KMS-11 (cell line): ENCODE measurements around the gene UGT1A8.
"Not testable (repeated sequence)": the region's sequence is repeated elsewhere in the genome, so short reads cannot be mapped to it uniquely, and the experiment has no call there.

ENCODE experiments used
- H2AFZ ChIP-seq: fragments of 200-600 bp; sonication (generic); 2 replicates; pipeline ENCODE4 v1.6.1; 2016; ENCODE audit warnings: antibody characterized with exemption, mixed run types, low read depth
- H3K27ac ChIP-seq: fragments of 200-600 bp; sonication (generic); 2 replicates; pipeline ENCODE4 v1.6.1; 2016; ENCODE audit warnings: mild to moderate bottlenecking, mixed run types
- H3K27me3 ChIP-seq: fragments of 200-600 bp; sonication (generic); 2 replicates; pipeline ENCODE4 v1.6.1; 2017; ENCODE audit warnings: mild to moderate bottlenecking, low read depth, mixed run types, moderate library complexity; ENCODE audit not compliant: insufficient read depth
- H3K36me3 ChIP-seq: fragments of 200-600 bp; sonication (generic); 2 replicates; pipeline ENCODE4 v1.6.1; 2017; ENCODE audit warnings: mild to moderate bottlenecking, mixed run types; ENCODE audit not compliant: insufficient read depth
- H3K4me1 ChIP-seq: fragments of 200-600 bp; sonication (generic); 2 replicates; pipeline ENCODE4 v1.6.1; 2016; ENCODE audit warnings: mild to moderate bottlenecking, low read depth, mixed run types; ENCODE audit not compliant: poor library complexity, severe bottlenecking
- H3K4me2 ChIP-seq: fragments of 200-600 bp; sonication (generic); 2 replicates; pipeline ENCODE4 v1.7.0; 2016; ENCODE audit warnings: mild to moderate bottlenecking, mixed run types
- H3K4me3 ChIP-seq: fragments of 200-600 bp; sonication (generic); IDR thresholded peaks from 2 replicates; pipeline ENCODE4 v1.6.1; 2017; ENCODE audit warnings: low read depth, low read length, mixed read lengths; ENCODE audit not compliant: insufficient read depth
- H3K79me2 ChIP-seq: fragments of 200-600 bp; sonication (generic); 2 replicates; pipeline ENCODE4 v1.6.1; 2016; ENCODE audit warnings: low read depth, mixed run types; ENCODE audit not compliant: insufficient read depth
- H3K9ac ChIP-seq: fragments of 200-600 bp; sonication (generic); 2 replicates; pipeline ENCODE4 v1.6.1; 2016; ENCODE audit warnings: mild to moderate bottlenecking, mixed run types
- H4K20me1 ChIP-seq: fragments of 200-600 bp; sonication (generic); 2 replicates; pipeline ENCODE4 v1.6.1; 2016; ENCODE audit warnings: mild to moderate bottlenecking, mixed run types; ENCODE audit not compliant: insufficient read depth
- TF ChIP-seq, protein P1 (sequence below): fragments of 200-600 bp; sonication (generic); conservative IDR thresholded peaks from 2 replicates; pipeline ENCODE4 v1.6.1; 2017; ENCODE audit warnings: low read depth, mild to moderate bottlenecking, antibody characterized with exemption, low read length, moderate library complexity, mixed read lengths

Gene UGT1A8

DNA sequence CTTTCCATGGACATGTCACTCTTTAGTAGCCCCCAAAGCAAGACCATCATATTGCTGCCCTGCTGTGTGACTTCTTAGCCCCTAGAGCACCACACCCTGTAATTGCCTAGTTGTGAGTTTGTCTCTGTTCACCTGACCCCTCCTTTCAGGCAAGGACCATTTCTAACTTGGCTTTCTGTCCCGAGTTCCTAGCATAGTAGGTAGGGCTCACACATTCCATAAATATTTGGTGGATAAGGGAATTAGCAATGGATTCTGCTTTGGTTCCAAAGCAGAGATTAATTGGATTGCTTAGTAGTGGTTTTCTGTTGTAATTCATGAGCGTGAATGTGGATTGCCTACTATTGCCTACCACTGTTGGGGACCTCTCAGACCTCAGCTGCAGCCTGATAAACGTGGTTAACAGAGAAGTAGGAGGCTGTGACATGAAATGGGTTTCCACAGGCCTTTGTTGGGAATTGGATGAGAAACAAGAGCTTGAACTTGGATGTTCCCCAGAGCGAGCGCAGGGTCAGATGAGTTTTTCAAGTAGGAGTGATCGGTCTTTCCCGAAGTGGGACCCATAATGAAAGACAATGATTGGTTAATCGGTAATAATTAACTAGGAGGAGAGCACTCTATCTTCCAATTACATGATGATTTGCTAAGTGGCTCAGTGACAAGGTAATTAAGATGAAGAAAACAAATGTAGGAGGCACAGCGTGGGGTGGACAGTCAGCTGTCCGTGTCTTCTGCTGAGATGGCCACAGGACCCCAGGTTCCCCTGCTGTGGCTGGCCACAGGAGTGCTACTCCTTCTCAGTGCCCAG lies 129.2 kb downstream of the UGT1A8 start:
- no peak overlapping the region for H3K27ac ChIP-seq

DNA sequence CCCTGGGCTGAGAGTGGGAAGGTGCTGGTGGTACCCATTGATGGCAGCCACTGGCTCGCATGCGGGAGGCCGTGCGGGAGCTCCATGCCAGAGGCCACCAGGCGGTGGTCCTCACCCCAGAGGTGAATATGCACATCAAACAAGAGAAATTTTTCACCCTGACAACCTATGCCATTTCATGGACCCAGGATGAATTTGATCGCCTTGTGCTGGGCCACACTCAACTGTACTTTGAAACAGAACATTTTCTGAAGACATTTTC lies 129.8 kb downstream of the UGT1A8 start:
- Histone ChIP-seq H4K20me1 (no peaks in the 10 kb centered on the region), H3K4me3 (no peak overlapping the region), H3K27ac (no peak overlapping the region), H3K9ac (no peak overlapping the region), H3K4me1 (no peaks in the 10 kb centered on the region), H2AFZ (no peak overlapping the region), H3K79me2 (no peaks in the 10 kb centered on the region), H3K27me3 (no peaks in the 10 kb centered on the region), H3K4me2 (no peak overlapping the region), H3K36me3 (no peaks in the 10 kb centered on the region)
- TF ChIP-seq, protein P1, sequence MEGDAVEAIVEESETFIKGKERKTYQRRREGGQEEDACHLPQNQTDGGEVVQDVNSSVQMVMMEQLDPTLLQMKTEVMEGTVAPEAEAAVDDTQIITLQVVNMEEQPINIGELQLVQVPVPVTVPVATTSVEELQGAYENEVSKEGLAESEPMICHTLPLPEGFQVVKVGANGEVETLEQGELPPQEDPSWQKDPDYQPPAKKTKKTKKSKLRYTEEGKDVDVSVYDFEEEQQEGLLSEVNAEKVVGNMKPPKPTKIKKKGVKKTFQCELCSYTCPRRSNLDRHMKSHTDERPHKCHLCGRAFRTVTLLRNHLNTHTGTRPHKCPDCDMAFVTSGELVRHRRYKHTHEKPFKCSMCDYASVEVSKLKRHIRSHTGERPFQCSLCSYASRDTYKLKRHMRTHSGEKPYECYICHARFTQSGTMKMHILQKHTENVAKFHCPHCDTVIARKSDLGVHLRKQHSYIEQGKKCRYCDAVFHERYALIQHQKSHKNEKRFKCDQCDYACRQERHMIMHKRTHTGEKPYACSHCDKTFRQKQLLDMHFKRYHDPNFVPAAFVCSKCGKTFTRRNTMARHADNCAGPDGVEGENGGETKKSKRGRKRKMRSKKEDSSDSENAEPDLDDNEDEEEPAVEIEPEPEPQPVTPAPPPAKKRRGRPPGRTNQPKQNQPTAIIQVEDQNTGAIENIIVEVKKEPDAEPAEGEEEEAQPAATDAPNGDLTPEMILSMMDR = no peak

More for the DNA sequence above, 129.2 kb downstream of the UGT1A8 start:
- H3K9ac ChIP-seq = no peak overlapping the region
- no peaks in the 10 kb centered on the region for H4K20me1 ChIP-seq
- no peaks in the 10 kb centered on the region for H3K79me2 ChIP-seq
- no peaks in the 10 kb centered on the region for H3K27me3 ChIP-seq
- H3K36me3 ChIP-seq = no peaks in the 10 kb centered on the region
- TF ChIP-seq, protein P1 = no peak
- no peak overlapping the region for H2AFZ ChIP-seq
- H3K4me2 ChIP-seq = no peak overlapping the region
- no peak overlapping the region for H3K4me3 ChIP-seq
- H3K4me1 ChIP-seq = no peaks in the 10 kb centered on the region

DNA sequence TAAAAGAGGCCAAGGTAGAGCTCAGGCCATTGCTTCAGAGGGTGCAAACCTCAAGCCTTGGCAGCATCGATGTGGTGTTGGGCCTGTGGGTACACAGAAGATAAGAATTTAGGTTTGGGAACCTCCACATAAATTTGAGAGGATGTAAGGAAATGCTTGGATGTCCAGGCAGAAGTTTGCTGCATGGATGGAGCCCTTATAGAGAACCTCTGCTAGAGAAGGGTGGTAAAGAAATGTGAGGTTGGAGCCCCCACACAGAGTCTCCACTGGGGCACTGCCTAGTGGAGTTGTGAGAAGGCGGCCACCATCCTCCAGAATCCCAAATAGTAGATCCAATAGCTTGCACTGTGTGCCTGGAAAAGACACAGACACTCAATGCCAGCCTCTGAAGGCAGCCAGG lies 133.3 kb downstream of the UGT1A8 start:
- H3K36me3 ChIP-seq, H3K27ac ChIP-seq, H3K27me3 ChIP-seq, H3K4me2 ChIP-seq, H3K9ac ChIP-seq, H3K4me3 ChIP-seq, H2AFZ ChIP-seq, H4K20me1 ChIP-seq, H3K4me1 ChIP-seq, H3K79me2 ChIP-seq: not testable (repeated sequence)

DNA sequence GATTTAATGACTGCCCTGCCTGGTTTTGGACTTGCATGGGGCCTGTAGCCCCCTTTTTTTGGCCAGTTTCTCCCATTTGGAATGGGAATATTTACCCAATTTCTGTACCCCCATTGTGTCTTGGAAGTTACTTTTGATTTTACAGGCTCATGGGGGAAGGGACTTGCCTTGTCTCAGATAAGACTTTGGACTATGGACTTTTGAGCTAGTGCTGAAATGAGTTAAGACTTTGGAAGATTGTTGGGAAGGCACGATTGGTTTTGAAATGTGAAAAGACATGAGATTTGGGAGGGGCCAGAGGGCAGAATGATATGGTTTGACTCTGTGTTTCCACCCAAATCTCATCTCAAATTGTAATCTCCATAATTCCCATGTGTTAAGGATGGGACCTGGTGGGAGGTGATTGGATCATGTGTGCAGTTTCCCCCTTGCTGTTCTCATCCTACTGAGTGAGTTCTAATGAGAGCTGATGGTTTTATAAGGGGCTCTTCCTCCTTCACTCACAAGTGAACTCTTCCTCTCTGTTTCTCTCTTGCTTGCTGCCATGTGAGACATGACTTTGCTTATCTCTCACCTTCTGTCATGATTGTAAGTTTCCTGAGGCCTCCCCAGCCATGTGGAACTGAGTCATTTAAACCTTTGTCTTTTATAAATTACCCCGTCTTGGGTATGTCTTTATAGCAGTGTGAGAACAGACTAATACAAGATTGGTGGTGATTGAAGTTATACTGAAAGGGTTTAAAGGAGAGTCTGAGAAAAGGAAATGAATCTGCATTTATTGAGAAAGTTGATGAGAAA lies 134.0 kb downstream of the UGT1A8 start:
- not testable (repeated sequence) for H3K79me2 ChIP-seq, H3K9ac ChIP-seq, H3K27ac ChIP-seq, H2AFZ ChIP-seq, H3K4me3 ChIP-seq, H3K27me3 ChIP-seq, H3K36me3 ChIP-seq, H4K20me1 ChIP-seq, H3K4me1 ChIP-seq, H3K4me2 ChIP-seq

DNA sequence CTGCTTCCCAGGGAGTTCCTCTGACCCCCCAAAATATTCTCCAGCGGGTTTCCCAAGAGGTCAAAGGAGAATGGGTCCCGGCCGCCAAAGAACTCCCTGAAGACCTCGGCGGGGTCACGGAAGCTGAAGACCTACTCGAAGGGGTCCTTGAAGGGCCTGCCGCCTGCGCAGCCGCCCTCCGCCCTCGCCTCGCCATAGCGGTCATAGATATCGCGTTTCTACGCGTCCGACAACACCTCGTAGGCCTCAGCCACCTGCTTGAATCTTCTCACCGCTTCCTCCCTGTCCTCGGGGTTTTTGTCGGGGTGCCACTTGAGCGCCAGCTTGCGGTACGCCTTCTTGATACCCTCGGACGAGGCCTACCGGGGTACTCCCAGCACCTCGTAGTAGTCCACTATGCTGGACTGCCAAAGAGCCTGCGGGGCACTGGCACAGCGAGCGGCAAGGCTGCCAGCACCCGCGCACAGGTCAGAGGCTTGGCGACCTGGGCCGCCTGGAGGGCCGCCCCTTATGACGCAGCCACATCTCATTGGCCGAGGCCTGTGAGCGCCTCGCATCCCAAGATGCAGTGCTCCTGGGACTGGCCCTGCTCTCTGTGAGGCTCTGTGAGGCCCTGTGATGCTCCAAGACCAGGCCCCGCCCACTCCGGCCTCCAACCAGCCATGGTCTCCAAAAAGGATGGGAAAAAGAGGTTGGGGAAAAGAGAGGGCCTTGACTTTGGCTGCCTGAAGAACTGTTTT lies 137.6 kb downstream of the UGT1A8 start:
- H3K36me3 ChIP-seq = no peaks in the 10 kb centered on the region
- no peak overlapping the region for H3K4me2 ChIP-seq
- TF ChIP-seq, protein P1 = no peak
- no peak overlapping the region for H3K27ac ChIP-seq
- H3K4me3 ChIP-seq = no peak overlapping the region
- no peak overlapping the region for H3K9ac ChIP-seq
- no peaks in the 10 kb centered on the region for H3K4me1 ChIP-seq
- no peak overlapping the region for H2AFZ ChIP-seq
- H4K20me1 ChIP-seq = no peaks in the 10 kb centered on the region
- H3K27me3 ChIP-seq = no peaks in the 10 kb centered on the region
- no peaks in the 10 kb centered on the region for H3K79me2 ChIP-seq
